ENCODE measurements around the gene LAMB1. TPM values are rescaled to one million over a fixed set of nuclear protein-coding genes. Genes with fewer than 3 reads are reported as not detected.
"Not testable (repeated sequence)": the region's sequence is repeated elsewhere in the genome, so short reads cannot be mapped to it uniquely, and the experiment has no call there.

Gene LAMB1
- total RNA-seq, 4 donors from 2014 or later: 76.7 to 216 (median 84.6) TPM

GRCh38 chr7:107898997-107899594 is 103.9 kb downstream of the LAMB1 start:
- no peak overlapping the region for H3K27ac ChIP-seq
- no peak for DNase-seq (ENCODE audit: low spot score in 2 of 2)
- H3K27me3 ChIP-seq: no peaks in the 10 kb centered on the region
- TF ChIP-seq POLR2A (IDR thresholded peaks at IDR 0.05): no peak
- TF ChIP-seq EP300 (IDR thresholded peaks at IDR 0.05): no peak
- no peak for TF ChIP-seq CTCF (IDR thresholded peaks at IDR 0.05)
- TF ChIP-seq POLR2AphosphoS5 (IDR thresholded peaks at IDR 0.05): no peak
- H3K36me3 ChIP-seq: peaks cover 32% of the 10 kb centered on the region
- H3K4me3 ChIP-seq: no peak overlapping the region
- H3K9me3 ChIP-seq: no peaks in the 10 kb centered on the region
- 83% methylated on average over 2 of the region's 2 CpGs for WGBS
- peaks cover 13% of the 10 kb centered on the region for H3K4me1 ChIP-seq

GRCh38 chr7:107892367-107892741 is 110.6 kb downstream of the LAMB1 start:
- not testable (repeated sequence) for H3K27me3 ChIP-seq; H3K9me3 ChIP-seq; H3K27ac ChIP-seq; DNase-seq (ENCODE audit: low spot score in 2 of 2)
- Histone ChIP-seq H3K36me3 (peaks cover 12% of the 10 kb centered on the region), H3K4me3 (peak overlapping the region; percentile 92), H3K4me1 (peaks cover 43% of the 10 kb centered on the region)
- WGBS: 78% methylated on average over 8 of the region's 8 CpGs

GRCh38 chr7:107891636-107892366 is 111.2 kb downstream of the LAMB1 start:
- TF ChIP-seq EP300 (IDR thresholded peaks at IDR 0.05) (no peak), POLR2A (IDR thresholded peaks at IDR 0.05) (no peak), POLR2AphosphoS5 (IDR thresholded peaks at IDR 0.05) (no peak), CTCF (IDR thresholded peaks at IDR 0.05) (no peak)
- WGBS: 31% methylated on average over 9 of the region's 9 CpGs
- Histone ChIP-seq H3K36me3 (peaks cover 12% of the 10 kb centered on the region), H3K27me3 (no peaks in the 10 kb centered on the region), H3K27ac (peak overlapping the region; percentile 97), H3K4me1 (peaks cover 43% of the 10 kb centered on the region), H3K4me3 (peak overlapping the region; percentile 92), H3K9me3 (no peaks in the 10 kb centered on the region)
- DNase-seq (ENCODE audit: low spot score in 2 of 2): no peak

- H3K4me1 ChIP-seq: peaks cover 42% of the 10 kb centered on the region
- TF ChIP-seq EP300 (IDR thresholded peaks at IDR 0.05) (peak; percentile 72), CTCF (IDR thresholded peaks at IDR 0.05) (no peak), POLR2A (IDR thresholded peaks at IDR 0.05) (peak; percentile 38 to 86), POLR2AphosphoS5 (IDR thresholded peaks at IDR 0.05) (peak in 2 of 3 donors; percentile 80 to 98)
- no peaks in the 10 kb centered on the region for H3K9me3 ChIP-seq
- H3K4me3 ChIP-seq: peak within 1 kb of the TSS; percentile 92
- DNase-seq (ENCODE audit: low spot score in 2 of 2): peak; percentile 96 to 98
- H3K36me3 ChIP-seq: peaks cover 11% of the 10 kb centered on the region
- H3K27ac ChIP-seq: peak within 1 kb of the TSS; percentile 97
- no peaks in the 10 kb centered on the region for H3K27me3 ChIP-seq
- WGBS: under 1% methylated on average over 21 of the region's 55 CpGs
Measured at GRCh38 chr7:107890962-107891635, 111.9 kb downstream of the LAMB1 start, which contains the start of gene DLD. Gene DLD, plus strand, starts transcription at chr7:107891183. Its CDS starts 68 bp downstream, at chr7:107891251.

- Histone ChIP-seq H3K4me3 (peak overlapping the region; percentile 92), H3K36me3 (peaks cover 8% of the 10 kb centered on the region), H3K9me3 (no peaks in the 10 kb centered on the region), H3K27ac (peak overlapping the region; percentile 97), H3K27me3 (no peaks in the 10 kb centered on the region), H3K4me1 (peaks cover 40% of the 10 kb centered on the region)
- DNase-seq (ENCODE audit: low spot score in 2 of 2): no peak
- TF ChIP-seq POLR2AphosphoS5 (IDR thresholded peaks at IDR 0.05): no peak
- no peak for TF ChIP-seq POLR2A (IDR thresholded peaks at IDR 0.05)
- no peak for TF ChIP-seq CTCF (IDR thresholded peaks at IDR 0.05)
- no peak for TF ChIP-seq EP300 (IDR thresholded peaks at IDR 0.05)
- WGBS: 4% methylated on average over 7 of the region's 7 CpGs
Measured at GRCh38 chr7:107890493-107890961, 112.4 kb downstream of the LAMB1 start.

All from suprapubic skin (tissue), 4 donors.